Left lobe of liver (tissue), 2 donors: Measurements from ENCODE around the gene ZSCAN1. TPM values are rescaled to one million over a fixed set of nuclear protein-coding genes. Genes with fewer than 3 reads are reported as not detected.
"Not testable (repeated sequence)": the region's sequence is repeated elsewhere in the genome, so short reads cannot be mapped to it uniquely, and the experiment has no call there.

Experiments used
- ATAC-seq: fragments of 200-7000 bp; cut with Tn5 transposase; one replicate; pipeline ENCODE4 v1.9.1; 2020; ENCODE audit warnings: mild to moderate bottlenecking, moderate library complexity
- DNase-seq: peaks from one replicate; pipeline ENCODE4 v3.0.0-alpha.2; 2020; ENCODE audit warnings: low spot score
- total RNA-seq: library from RNA; stranded (reverse); gene quantifications from one replicate; pipeline ENCODE4 v1.2.1, GENCODE V29; 2021
- donor health status: DM: no; HTN: no; CAD: no; lungs with moderate emphysema.
- donor health status: DM: no; HTN: yes; CAD: no.

The ZSCAN1 gene, protein sequence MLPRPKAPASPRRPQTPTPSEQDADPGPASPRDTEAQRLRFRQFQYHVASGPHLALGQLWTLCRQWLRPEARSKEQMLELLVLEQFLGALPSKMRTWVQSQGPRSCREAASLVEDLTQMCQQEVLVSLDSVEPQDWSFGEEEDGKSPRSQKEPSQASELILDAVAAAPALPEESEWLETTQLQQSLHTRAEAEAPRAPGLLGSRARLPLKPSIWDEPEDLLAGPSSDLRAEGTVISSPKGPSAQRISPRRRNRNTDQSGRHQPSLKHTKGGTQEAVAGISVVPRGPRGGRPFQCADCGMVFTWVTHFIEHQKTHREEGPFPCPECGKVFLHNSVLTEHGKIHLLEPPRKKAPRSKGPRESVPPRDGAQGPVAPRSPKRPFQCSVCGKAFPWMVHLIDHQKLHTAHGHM
- total RNA-seq, result not detected

- peak; percentile 71 for DNase-seq
- ATAC-seq, result peak; percentile 87
These were observed at the start of gene ZSCAN1 for GRCh38 chr19:58033741-58034476. ZSCAN1 (plus strand) TSS chr19:58034025; CDS start chr19:58037837, 3,812 bp downstream.

GRCh38 chr19:57992841-57993240 is 41.0 kb upstream of the ZSCAN1 start:
- no peak for ATAC-seq

DNA sequence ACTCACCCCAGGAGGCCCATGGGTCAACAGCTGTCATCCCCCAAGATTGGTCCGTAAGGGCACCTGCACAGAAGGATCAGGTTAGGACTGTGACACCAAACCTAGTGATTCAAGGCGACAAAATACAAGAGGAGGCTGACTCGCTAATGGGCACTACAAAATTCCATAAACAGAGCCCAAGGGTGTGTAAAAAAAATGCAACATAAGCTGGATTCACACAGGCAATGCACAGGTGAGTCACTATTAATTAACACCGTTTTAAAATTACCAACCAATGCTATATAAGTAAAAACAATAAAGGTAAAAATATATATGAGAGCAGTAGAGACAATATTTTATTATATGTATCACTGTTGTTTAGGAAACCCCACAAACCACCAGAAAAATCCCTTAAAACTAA is 33.1 kb upstream of the ZSCAN1 start:
- ATAC-seq, result no peak
- DNase-seq, result no peak

More at GRCh38 chr19:57992841-57993240, 41.0 kb upstream of the ZSCAN1 start:
- no peak for DNase-seq

DNA sequence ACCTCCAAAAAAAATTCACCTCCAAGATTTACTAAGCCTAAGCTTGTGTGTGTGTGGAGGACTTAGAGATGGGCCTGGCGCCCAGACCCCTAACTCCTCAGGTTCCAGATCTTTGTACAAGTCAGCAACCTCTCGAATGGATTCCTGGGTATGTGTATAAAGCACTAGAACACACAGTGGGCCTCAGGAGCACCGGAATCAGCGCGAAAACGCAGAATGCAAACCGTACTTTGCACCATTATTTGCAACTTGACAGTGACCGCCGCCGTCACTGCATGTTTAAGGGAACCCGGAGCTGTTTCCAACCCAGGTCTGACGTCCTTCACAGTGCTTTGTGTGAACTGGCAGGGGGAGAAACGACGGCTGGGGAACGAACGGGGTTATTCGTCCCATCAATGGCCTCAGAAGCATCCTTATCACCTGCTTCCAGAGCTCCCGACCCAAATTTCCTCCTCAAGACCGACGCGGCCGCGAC is 31.9 kb upstream of the ZSCAN1 start:
- ATAC-seq (peak; percentile 35), DNase-seq (no peak)

GRCh38 chr19:58002384-58003173 is 31.2 kb upstream of the ZSCAN1 start, which contains the start of gene ZNF606:
ZNF606 (minus strand) TSS chr19:58002820; CDS start chr19:58001319, 1,501 bp downstream.
- ATAC-seq, result peak; percentile 99
- DNase-seq, result peak; percentile 90

DNA sequence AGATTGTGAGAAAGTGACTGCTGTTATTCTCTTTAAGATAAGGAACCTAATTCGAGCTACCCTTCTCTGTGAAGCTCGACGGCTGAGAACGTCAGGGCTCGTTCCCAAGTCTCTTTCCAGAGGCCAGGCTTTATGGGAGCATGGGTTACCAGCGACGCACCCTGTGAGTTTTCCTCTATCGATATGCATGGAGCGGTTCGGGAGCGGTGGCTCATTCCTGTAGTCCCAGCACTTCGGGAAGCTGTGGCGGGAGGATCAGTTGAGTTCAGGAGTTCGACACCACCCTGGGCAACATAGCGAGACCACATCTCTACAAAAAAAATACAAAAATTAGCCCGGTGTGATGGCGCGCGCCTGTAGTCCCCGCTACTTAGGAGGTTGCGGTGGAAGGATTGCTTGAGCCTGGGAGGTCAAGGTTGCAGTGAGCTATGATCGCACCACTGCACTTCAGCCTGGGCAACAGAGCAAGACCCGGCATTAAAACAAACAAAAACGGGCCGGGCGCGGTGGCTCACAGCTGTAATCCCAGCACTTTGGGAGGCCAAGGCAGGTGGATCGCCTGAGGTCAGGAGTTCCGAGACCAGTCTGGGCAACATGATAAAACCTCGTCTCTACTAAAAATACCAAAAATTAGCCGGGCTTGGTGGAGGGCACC is 30.5 kb upstream of the ZSCAN1 start:
- peak; percentile 5 for ATAC-seq
- DNase-seq, result no peak

DNA sequence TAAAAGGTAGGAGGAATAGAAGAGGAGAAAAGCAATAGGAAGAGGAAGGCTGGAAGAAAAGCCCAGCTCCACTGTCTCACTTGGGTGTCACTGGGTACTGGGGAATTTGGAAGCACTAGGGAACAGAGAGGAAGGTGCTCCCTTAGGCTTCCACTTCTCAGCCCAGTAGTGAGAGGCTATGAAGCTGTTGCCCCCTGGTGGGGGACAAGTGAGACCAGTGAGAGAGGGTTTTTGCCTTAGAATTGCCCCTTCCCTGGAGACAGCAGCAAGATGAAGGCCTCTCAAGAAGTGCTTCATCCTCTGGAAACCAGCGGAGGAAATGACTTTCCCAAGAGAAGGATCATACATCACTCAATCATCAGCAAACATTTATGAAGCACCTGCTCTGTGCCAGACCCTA is 26.5 kb upstream of the ZSCAN1 start:
- no peak for ATAC-seq
- DNase-seq, result no peak

DNA sequence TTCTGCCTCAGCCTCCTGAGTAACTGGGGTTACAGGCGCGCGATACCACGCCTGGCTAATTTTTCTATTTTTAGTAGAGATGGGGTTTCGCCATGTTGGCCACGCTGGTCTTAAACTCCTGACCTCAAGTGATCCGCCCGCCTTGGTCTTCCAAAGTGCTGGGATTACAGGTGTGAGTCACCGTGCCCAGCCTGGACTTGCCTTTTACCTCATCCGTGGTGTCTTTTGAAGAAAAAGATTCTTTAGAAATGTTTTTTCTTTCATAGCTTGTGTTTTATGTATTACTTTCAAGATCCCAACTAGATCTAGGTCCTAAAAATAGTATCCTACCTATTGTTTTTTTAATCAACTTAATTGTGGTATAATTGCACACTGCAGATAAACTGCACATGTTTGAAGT is 24.9 kb upstream of the ZSCAN1 start:
- not testable (repeated sequence) for ATAC-seq, DNase-seq

GRCh38 chr19:58009301-58009665 is 24.5 kb upstream of the ZSCAN1 start:
- ATAC-seq (peak; percentile 17), DNase-seq (no peak)

DNA sequence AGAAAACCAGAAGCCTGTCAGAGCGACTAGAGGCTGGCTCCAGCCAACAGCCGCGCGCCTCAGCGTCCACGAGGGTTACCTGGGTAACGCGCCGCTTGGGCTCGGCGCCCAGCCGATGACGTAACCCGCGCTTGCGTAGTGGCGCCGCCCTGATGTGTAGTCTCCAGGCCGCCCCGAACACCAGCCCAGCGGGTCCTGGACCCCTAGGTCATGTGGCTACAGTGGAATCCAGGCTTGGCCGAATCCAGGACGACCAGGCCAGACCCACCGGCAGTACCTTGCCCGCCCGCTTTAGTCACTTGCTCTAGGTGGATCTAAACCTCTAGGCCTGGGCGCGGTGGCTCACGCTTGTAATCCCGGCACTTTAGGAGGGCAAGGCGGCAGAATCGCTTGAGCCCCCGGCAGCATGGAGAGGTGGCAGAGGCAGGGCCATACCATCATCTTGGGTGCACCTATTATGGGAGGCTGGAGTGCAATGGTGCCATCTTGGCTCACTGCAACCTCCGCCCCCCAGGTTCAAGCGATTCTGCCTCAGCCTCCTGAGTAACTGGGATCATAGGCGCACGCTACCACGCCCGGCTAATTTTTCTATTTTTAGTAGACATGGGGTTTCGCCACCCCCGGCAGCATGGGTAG is 24.0 kb upstream of the ZSCAN1 start:
- peak; percentile 83 for ATAC-seq

DNA sequence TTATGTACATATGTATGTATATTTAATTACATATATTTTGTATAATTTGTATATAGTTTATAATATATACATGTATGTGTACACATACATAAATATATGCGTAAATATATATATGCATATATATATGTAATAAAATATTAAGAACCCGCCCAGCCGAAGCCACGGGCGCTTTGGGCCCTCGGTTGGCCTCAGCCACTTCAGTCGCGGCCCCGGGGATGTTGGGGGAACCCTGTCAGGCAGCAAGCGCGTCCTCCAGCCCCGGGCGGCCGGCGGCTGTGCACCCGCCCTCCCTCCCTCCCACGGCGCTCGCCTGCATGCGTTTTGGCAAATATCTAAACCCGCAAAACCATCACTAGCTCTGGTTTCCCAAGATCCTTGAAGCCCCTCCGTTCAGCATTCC is 23.3 kb upstream of the ZSCAN1 start:
- DNase-seq, result no peak
- ATAC-seq, result no peak

More for the DNA sequence above, 24.0 kb upstream of the ZSCAN1 start:
- peak; percentile 75 for DNase-seq

DNA sequence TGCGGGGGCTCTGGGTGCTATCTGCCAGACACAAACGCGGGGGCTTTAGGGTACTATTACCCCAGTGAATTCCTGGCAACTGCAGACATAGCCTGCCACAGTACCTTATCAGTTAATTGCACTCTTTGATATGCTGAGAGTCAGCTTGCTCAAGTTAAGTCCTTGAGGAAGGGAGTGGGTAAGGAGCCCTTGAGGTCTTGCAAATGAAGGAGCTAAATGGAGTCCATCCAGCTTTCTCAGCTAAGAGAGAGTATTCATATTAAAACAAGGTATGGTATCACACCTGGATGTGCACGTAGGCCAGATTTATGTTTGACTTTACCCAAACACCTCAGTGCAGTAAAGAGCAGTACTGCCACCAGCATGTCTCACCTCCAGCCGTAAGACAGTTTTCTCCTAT is 19.7 kb upstream of the ZSCAN1 start:
- DNase-seq, result no peak
- no peak for ATAC-seq

DNA sequence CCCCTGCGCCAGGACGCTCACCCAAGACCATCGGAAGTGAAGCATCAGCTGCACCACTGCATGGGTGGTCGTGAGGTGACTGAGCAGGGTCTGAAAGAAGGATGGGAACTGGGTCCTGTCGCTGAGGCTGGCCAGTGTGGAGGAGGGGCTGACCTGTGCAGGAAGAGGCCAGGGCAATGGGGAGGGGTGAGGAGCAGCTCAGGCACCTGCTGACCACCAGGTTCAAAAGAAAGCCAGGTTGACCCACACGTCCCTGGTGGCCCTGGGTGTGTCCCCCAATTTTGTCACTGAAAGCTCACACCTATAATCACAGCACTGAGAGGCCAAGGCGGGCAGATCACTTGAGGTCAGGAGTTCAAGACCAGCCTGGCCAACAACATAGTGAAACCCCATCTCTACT is 13.7 kb upstream of the ZSCAN1 start:
- no peak for DNase-seq

GRCh38 chr19:58021541-58022282 is 12.1 kb upstream of the ZSCAN1 start:
- DNase-seq (no peak), ATAC-seq (peak; percentile 71)

More for the DNA sequence above, 13.7 kb upstream of the ZSCAN1 start:
- no peak for ATAC-seq

DNA sequence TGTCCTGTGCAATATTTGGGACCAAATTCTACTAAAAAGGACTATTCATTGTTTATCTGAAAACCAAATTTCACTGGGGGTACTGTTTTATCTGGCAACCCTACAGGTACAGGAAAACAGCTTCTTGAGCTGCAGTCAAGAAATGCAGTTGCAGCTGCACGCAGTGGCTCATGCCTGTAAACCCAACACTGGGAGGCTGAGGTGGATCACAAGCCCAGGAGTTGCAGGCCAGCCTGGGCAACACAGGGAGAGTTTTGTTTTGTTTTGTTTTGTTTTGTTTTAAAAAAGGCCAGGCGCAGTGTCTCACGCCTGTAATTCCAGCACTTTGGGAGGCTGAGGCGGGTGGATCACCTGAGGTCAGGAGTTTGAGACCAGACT is 11.6 kb upstream of the ZSCAN1 start:
- DNase-seq, result no peak
- ATAC-seq, result no peak

- no peak for DNase-seq
- ATAC-seq, result no peak
These were observed 9.2 kb upstream of the ZSCAN1 start for GRCh38 chr19:58024661-58025060.

GRCh38 chr19:58034477-58034793 is 610 bp downstream of the ZSCAN1 start:
- ATAC-seq, result no peak
- DNase-seq, result no peak

DNA sequence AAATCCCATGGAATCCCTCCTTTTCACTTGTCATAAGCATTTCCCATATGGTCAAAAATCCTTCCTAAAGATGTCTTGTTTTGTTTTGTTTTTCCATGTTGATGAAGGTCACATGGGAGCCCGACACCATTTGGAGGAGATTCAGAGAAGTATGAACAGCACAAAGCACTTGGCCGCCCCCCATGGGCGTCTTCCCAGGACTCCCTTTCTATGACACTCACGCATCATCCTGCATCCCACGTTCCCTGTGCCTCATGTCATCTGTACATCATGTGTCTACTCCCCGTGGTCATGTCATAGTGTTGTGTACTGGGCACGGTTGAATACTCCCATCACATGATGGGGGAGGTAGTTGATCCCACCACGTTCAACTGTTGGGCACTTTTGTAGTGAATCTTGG is 2.0 kb downstream of the ZSCAN1 start:
- no peak for ATAC-seq
- DNase-seq, result no peak

DNA sequence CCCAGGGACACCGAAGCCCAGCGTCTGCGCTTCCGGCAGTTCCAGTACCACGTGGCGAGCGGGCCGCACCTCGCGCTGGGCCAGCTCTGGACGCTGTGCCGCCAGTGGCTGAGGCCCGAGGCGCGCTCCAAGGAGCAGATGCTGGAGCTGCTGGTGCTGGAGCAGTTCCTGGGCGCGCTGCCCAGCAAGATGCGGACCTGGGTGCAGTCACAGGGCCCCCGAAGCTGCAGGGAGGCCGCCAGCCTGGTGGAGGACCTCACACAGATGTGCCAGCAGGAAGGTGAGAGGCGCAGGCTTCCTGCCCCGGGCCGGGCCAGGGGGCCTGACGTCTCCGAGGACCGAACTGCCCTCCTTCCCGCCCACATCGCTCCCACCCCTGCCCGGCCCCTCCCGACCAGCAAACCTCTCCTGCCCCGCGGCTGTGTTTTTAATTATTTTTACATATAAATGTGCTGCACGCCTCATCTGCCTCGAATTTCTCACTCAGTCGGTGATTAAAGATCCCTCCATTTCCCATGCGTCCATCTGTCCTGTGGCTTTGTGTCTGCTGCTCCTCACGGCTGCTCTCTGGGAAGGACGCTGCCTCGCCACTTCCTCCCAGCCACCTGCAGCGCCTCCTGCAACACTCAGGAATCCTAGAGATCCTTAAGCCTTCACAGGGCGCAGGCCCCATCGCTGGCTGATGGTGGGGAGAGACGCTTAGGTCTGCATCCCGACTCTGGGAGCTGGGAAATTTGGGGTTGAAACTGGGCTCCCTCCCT is 4.3 kb downstream of the ZSCAN1 start:
- ATAC-seq (no peak), DNase-seq (no peak)
